B cell (primary cell): Measurements from ENCODE around the gene CLASP1. TPM values are rescaled to one million over a fixed set of nuclear protein-coding genes. Genes with fewer than 3 reads are reported as not detected.

Source experiments
- ATAC-seq: fragments of 200-7000 bp; cut with Tn5 transposase; one replicate; pipeline ENCODE4 v1.10.0; 2021; ENCODE audit warnings: low read depth, mild to moderate bottlenecking, moderate number of reproducible peaks, moderate library complexity
- CTCF ChIA-PET: fragments of 350-600 bp; sonication (Branson Sonifier 250); formaldehyde crosslinking; loops from one replicate; lab custom pipeline; 2021; ENCODE audit warnings: antibody characterized with exemption, inconsistent platforms; lab: Charles Lee
- POLR2A ChIA-PET: fragments of 350-600 bp; sonication (Branson Sonifier 250); formaldehyde crosslinking; loops from one replicate; lab custom pipeline; 2021; ENCODE audit warnings: antibody characterized with exemption; lab: Charles Lee
- DNase-seq: peaks from one replicate; pipeline ENCODE4 v3.0.0; 2013
- H2AFZ ChIP-seq: 2 replicates; pipeline ENCODE4 v1.6.1; 2012; ENCODE audit warnings: mild to moderate bottlenecking, low read depth, low read length; ENCODE audit not compliant: insufficient read depth, poor library complexity, severe bottlenecking
- H3K27ac ChIP-seq, 2 donors: 1 replicate in 1 of 2; 2 replicates in 1 of 2; pipeline ENCODE4 v1.5.1; 2012 to 2013; ENCODE audit warnings: low read length in 2 of 2, mild to moderate bottlenecking in 2 of 2, moderate library complexity in 1 of 2
- H3K27me3 ChIP-seq, 4 experiments: fragments of 200-600 bp in 1 of 4; sonication (generic) in 1 of 4; replicated peaks in 1 of 4; 1 replicate in 2 of 4; 2 replicates in 2 of 4; pipeline versions ENCODE4 v1.6.1 to v1.7.0; 2013 to 2016; ENCODE audit warnings: low read length in 3 of 4, mild to moderate bottlenecking in 2 of 4, mixed read lengths in 1 of 4, moderate library complexity in 1 of 4; ENCODE audit not compliant: insufficient read depth in 4 of 4, control insufficient read depth in 3 of 4; ENCODE audit errors: control extremely low read depth in 1 of 4
- H3K36me3 ChIP-seq, 2 experiments: replicated peaks in 1 of 2; 1 replicate in 1 of 2; 2 replicates in 1 of 2; pipeline versions ENCODE4 v1.6.1 to v1.7.1; 2013; ENCODE audit warnings: low read length in 1 of 2; ENCODE audit not compliant: insufficient read depth in 2 of 2, control insufficient read depth in 1 of 2; ENCODE audit errors: control extremely low read depth in 1 of 2, extremely low read depth in 1 of 2
- H3K4me1 ChIP-seq, 2 donors: fragments of 200-600 bp in 1 of 2; sonication (generic) in 1 of 2; 1 replicate in 1 of 2; 2 replicates in 1 of 2; pipeline versions ENCODE4 v1.5.1 to v1.6.1; 2013 to 2017; ENCODE audit warnings: low read length in 2 of 2; ENCODE audit not compliant: control insufficient read depth in 2 of 2, insufficient read depth in 2 of 2
- H3K4me2 ChIP-seq: replicated peaks from 2 replicates; pipeline ENCODE3; 2012; ENCODE audit warnings: mild to moderate bottlenecking, low read depth, low read length; ENCODE audit not compliant: poor library complexity, severe bottlenecking
- H3K4me3 ChIP-seq, 5 experiments: fragments of 200-600 bp in 1 of 5; sonication (generic) in 1 of 5; 1 replicate in 3 of 5; 2 replicates in 2 of 5; pipeline versions ENCODE4 v1.5.1 to v1.7.0; 2011 to 2016; ENCODE audit warnings: low read length in 4 of 5, mild to moderate bottlenecking in 4 of 5, low read depth in 2 of 5, control low read depth in 1 of 5, moderate library complexity in 1 of 5; ENCODE audit not compliant: insufficient read depth in 1 of 5; ENCODE audit errors: control extremely low read depth in 1 of 5, extremely low read depth in 1 of 5
- H3K79me2 ChIP-seq: fragments of 200-600 bp; sonication (generic); one replicate; pipeline ENCODE4 v1.6.0; 2016; ENCODE audit warnings: low read length; ENCODE audit not compliant: control insufficient read depth, insufficient read depth
- H3K9ac ChIP-seq: fragments of 200-600 bp; sonication (generic); 2 replicates; pipeline ENCODE4 v1.6.1; 2017; ENCODE audit warnings: mild to moderate bottlenecking, low read length, moderate library complexity
- H3K9me3 ChIP-seq, 3 donors: one replicate each; pipeline versions ENCODE4 v1.6.1 to v1.7.1; 2013; ENCODE audit warnings: low read length in 2 of 3; ENCODE audit not compliant: control insufficient read depth in 2 of 3, insufficient read depth in 1 of 3; ENCODE audit errors: control extremely low read depth in 1 of 3
- H4K20me1 ChIP-seq: 2 replicates; pipeline ENCODE4 v1.6.0; 2012; ENCODE audit warnings: mild to moderate bottlenecking, low read length; ENCODE audit not compliant: insufficient read depth, control insufficient read depth, poor library complexity, severe bottlenecking
- H3K27ac Mint-ChIP-seq: one replicate; pipeline ENCODE4 v1.8.0; 2021; ENCODE audit warnings: mixed read lengths
- H3K27me3 Mint-ChIP-seq: one replicate; pipeline ENCODE4 v1.8.0; 2021; ENCODE audit warnings: mixed read lengths
- H3K4me1 Mint-ChIP-seq: one replicate; pipeline ENCODE4 v1.8.0; 2021; ENCODE audit warnings: mixed read lengths
- H3K4me3 Mint-ChIP-seq: one replicate; pipeline ENCODE4 v1.8.0; 2021; ENCODE audit warnings: mixed read lengths
- H3K9me3 Mint-ChIP-seq: one replicate; pipeline ENCODE4 v1.8.0; 2022; ENCODE audit warnings: mixed read lengths; ENCODE audit not compliant: insufficient read depth
- EZH2 ChIP-seq: IDR thresholded peaks from 2 replicates; pipeline ENCODE4 v1.6.1; 2012; ENCODE audit warnings: borderline replicate concordance, low read depth, mild to moderate bottlenecking, moderate library complexity, low read length; ENCODE audit not compliant: insufficient read depth, poor library complexity, severe bottlenecking
- WGBS: methylation state at CpG from one replicate; pipeline ENCODE4 v1.1.5; 2013; ENCODE audit warnings: missing lambda C conversion rate; ENCODE audit not compliant: insufficient coverage; 5-methylcytosine and 5-hydroxymethylcytosine counted together
- intact Hi-C: fragments of 100-400 bp; cut with micrococcal nuclease; formaldehyde crosslinking; loops from one replicate; pipeline ENCODE4 v1.10.0; 2022
- polyA plus RNA-seq: library from polyadenylated mRNA; depleted of rRNA; stranded (reverse); fragments of >200 nt; gene quantifications from 2 replicates; pipeline ENCODE4 v1.2.3, GENCODE V29; 2012
- total RNA-seq, 2 donors: library from RNA; stranded (reverse); fragments of 120-200 nt in 1 of 2; gene quantifications; 1 replicate in 1 of 2; 2 replicates in 1 of 2; pipeline versions ENCODE4 v1.2.3 to v1.2.4, GENCODE V29; 2013 to 2022
- TF ChIP-seq, protein P1 (sequence below): fragments of 200-600 bp; IDR thresholded peaks from one replicate; pipeline ENCODE4 v1.8.0; 2022; ENCODE audit warnings: antibody characterized with exemption, mild to moderate bottlenecking

CLASP1 gene
- total and polyA plus RNA-seq, 2 donors (not counting 1 experiment from before 2014, with no cell fraction given), result 8.7 to 88.0 TPM

DNA sequence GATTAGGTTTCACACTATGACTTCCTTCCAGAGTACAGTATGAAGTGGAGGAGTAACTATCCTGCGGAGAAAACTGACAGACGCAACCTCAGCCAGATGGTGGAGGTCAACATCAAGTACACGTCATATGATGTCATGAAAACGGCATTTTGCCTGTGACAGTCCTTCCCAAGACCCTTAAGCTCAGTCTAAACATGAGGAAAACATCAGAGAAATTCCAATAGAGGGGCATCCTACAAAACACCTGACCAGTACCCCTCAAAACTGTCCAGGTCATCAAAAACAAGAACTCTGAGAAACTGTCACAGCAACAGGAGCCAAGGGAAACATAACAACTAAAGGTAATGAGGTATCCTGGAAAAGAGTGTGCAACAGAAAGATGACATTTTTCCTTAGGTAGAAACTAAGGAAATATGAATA is 116.9 kb downstream of the CLASP1 start:
- no peaks in the 10 kb centered on the region for H3K9me3 ChIP-seq
- no peak overlapping the region for H3K27ac ChIP-seq
- Mint-ChIP-seq H3K27ac (peak overlapping the region; percentile 71), H3K9me3 (no peaks in the 10 kb centered on the region), H3K4me1 (peaks cover 46% of the 10 kb centered on the region), H3K27me3 (no peaks in the 10 kb centered on the region), H3K4me3 (peak overlapping the region; percentile 69)
- no peaks in the 10 kb centered on the region for H3K27me3 ChIP-seq
- H4K20me1 ChIP-seq, result peaks cover 23% of the 10 kb centered on the region
- intact Hi-C loops, result no loop called here
- H3K79me2 ChIP-seq, result peaks cover 55% of the 10 kb centered on the region
- H3K4me2 ChIP-seq, result no peak overlapping the region
- peaks cover 0 to under 1% of the 10 kb centered on the region in 2 experiments for H3K36me3 ChIP-seq
- CTCF ChIA-PET, result interaction anchor here (1.0 to 4.9 kb wide), 2 partner anchors 124 to 187 kb away, joined by 4 to 46 read pairs; no protein-coding TSS in a partner anchor
- H3K4me3 ChIP-seq, result no peak overlapping the region
- WGBS, result 85% methylated on average over 4 of the region's 4 CpGs
- ATAC-seq (no peak), DNase-seq (no peak)
- no peak overlapping the region for H3K9ac ChIP-seq
- H2AFZ ChIP-seq, result no peak overlapping the region
- TF ChIP-seq, protein P1, sequence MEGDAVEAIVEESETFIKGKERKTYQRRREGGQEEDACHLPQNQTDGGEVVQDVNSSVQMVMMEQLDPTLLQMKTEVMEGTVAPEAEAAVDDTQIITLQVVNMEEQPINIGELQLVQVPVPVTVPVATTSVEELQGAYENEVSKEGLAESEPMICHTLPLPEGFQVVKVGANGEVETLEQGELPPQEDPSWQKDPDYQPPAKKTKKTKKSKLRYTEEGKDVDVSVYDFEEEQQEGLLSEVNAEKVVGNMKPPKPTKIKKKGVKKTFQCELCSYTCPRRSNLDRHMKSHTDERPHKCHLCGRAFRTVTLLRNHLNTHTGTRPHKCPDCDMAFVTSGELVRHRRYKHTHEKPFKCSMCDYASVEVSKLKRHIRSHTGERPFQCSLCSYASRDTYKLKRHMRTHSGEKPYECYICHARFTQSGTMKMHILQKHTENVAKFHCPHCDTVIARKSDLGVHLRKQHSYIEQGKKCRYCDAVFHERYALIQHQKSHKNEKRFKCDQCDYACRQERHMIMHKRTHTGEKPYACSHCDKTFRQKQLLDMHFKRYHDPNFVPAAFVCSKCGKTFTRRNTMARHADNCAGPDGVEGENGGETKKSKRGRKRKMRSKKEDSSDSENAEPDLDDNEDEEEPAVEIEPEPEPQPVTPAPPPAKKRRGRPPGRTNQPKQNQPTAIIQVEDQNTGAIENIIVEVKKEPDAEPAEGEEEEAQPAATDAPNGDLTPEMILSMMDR, result no peak
- no peak for TF ChIP-seq EZH2
- POLR2A ChIA-PET, result interaction anchor here (4.0 kb wide), 1 partner anchor 117 kb away, joined by 57 read pairs; the partner anchor contains the start of gene CLASP1
- peaks cover 8 to 13% of the 10 kb centered on the region in 2 donors for H3K4me1 ChIP-seq

DNA sequence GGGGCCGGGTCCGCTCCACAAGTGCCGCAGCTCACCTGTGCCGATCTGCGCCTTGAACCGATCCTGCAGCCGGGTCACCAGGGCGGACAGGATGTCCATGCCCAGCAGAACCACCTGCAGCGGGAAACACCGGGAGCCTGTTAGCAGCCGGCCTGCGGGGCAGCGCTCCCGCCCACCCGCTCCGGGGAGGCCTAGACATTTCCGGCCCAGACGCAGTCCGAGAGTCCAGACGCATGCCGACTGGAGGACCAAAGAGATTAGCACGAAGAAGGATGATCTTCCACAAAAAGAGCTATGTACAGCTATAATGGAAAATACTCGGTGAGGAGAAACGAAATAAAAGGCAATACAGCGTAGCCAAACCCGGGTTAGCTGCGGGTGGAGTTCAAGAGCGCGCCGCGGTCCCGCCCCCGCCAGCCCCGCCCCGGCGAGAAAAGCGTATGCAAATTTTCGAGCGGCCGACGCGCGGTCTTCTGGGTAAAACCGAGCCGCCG is 119.0 kb downstream of the CLASP1 start:
- peaks cover 28% of the 10 kb centered on the region for H4K20me1 ChIP-seq
- peak overlapping the region; percentile 100 for H3K27ac ChIP-seq
- H3K9ac ChIP-seq, result peak overlapping the region; percentile 96
- Mint-ChIP-seq H3K4me3 (peak overlapping the region; percentile 92), H3K4me1 (peaks cover 42% of the 10 kb centered on the region), H3K27me3 (no peaks in the 10 kb centered on the region), H3K9me3 (no peaks in the 10 kb centered on the region), H3K27ac (peak overlapping the region; percentile 97)
- TF ChIP-seq, protein P1, result no peak
- TF ChIP-seq EZH2, result no peak
- H2AFZ ChIP-seq, result peak overlapping the region; percentile 77
- ATAC-seq (peak; percentile 72), DNase-seq (no peak)
- under 1% methylated on average over 41 of the region's 46 CpGs for WGBS
- ChIA-PET POLR2A (interaction anchor here (0.6 to 4.0 kb wide), 9 partner anchors 28 to 226 kb away, joined by 3 to 57 read pairs (median 5); partner anchors contain the start of genes CLASP1, NIFK and TSN), CTCF (interaction anchor here (0.6 to 4.9 kb wide), 8 partner anchors 24 to 225 kb away, joined by 3 to 46 read pairs (median 4); partner anchors contain the start of genes CLASP1, NIFK and TSN)
- peak overlapping the region; percentile 75 to 94 (median 85) for H3K4me3 ChIP-seq
- H3K4me1 ChIP-seq, result peaks cover 8 to 13% of the 10 kb centered on the region in 2 donors
- no peaks in the 10 kb centered on the region for H3K9me3 ChIP-seq
- H3K27me3 ChIP-seq, result no peaks in the 10 kb centered on the region
- H3K4me2 ChIP-seq, result peak overlapping the region; percentile 91
- peaks cover 0 to 18% of the 10 kb centered on the region in 2 experiments for H3K36me3 ChIP-seq
- H3K79me2 ChIP-seq, result peaks cover 51% of the 10 kb centered on the region
- intact Hi-C loops, result loop anchor here (1.0 to 2.0 kb wide), 5 partner anchors 66 to 225 kb away; partner anchors contain the start of genes NIFK and TSN
